ENCODE data around the gene PTTG1IP.

PTTG1IP gene

GRCh38 chr21:44895859-44896258 is 22.4 kb upstream of the PTTG1IP start:
- DNase-seq, result no peak

DNA sequence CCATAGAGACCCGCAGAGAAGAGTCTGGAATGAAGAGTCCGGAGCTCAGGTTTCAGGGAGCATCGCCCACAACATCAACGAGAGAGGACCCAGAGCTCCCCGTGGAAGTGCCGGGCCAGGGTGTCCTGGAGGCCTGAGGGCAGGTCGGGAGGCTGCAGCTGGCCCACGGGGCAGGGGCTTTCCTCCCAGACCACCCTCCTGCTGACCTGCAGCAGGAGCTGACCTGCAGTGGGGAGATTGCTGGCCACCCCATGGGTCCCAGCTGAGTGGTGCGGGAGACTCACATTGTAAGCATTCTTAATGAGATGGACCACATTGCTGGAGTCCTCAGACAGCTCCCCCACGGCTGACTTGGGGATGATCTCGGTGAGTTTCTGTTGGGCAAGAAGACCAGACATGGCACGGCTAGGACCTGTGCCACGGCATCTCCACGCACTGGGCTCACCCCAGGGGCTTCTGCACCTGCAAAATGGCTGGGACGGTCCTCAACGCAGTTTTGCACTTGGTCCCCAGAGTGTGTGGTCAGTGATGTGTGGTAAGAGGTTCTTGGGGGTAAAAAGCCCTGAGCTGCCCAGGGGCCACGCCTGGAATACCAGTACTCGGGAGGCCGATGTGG is 21.3 kb upstream of the PTTG1IP start:
- no peak for DNase-seq

- DNase-seq, result no peak
Observed at GRCh38 chr21:44893948-44894656, 20.6 kb upstream of the PTTG1IP start.

GRCh38 chr21:44893278-44893556 is 19.7 kb upstream of the PTTG1IP start:
- DNase-seq, result no peak

DNA sequence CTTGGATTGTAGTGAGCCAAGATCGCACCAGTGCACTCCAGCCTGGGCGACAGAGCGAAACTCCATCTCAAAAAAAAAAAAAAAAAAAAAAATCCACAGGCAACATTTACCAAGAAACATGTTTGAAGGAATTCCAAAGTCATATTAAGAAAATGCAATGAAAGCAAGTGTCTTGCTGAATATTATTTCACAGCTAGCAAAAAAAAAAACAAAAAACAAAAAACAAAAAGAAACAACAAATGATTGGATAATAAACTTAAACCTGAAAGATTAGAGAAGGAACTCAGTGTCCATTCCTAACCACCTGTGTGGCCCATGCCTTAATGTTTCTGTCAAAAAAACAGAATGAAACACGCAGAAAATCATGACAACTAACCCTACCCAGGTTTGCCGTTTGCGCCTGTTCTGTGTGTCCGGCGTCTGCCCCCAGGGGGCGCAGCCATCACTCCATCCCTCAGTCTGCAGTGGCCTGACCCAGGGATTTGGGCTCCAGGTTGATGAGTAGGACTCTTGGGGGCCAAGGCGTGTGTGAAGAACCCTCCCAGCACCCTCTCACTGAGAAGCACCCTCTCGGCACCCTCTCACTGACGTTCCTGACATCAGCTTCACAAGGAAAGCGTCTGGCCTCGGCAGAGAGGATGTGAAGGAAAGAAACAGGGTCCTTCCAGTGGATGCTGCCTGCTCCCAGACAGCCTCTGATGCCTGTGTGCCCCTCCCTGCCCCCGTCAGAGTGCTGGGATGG is 19.2 kb upstream of the PTTG1IP start:
- no peak for DNase-seq

DNA sequence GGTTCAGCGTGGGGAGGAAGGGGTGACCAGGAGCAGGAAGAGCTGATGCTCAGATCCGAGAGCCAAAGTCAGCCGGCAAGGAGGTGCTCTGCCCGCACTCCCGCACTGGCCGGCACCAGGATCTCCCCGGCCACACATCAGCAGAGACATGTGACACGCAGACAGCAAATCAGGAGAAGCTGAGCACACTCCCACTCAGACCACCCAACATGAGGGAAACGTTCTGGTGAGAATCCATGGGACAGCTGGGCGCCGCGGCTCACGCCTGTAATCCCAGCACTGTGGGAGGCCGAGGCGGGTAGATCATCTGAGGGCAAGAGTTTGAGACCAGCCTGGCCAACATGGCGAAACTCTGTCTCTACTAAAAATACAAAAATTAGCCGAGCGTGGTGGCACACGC is 18.6 kb upstream of the PTTG1IP start:
- no peak for DNase-seq

GRCh38 chr21:44891631-44892031 is 18.1 kb upstream of the PTTG1IP start:
- no peak for DNase-seq

DNA sequence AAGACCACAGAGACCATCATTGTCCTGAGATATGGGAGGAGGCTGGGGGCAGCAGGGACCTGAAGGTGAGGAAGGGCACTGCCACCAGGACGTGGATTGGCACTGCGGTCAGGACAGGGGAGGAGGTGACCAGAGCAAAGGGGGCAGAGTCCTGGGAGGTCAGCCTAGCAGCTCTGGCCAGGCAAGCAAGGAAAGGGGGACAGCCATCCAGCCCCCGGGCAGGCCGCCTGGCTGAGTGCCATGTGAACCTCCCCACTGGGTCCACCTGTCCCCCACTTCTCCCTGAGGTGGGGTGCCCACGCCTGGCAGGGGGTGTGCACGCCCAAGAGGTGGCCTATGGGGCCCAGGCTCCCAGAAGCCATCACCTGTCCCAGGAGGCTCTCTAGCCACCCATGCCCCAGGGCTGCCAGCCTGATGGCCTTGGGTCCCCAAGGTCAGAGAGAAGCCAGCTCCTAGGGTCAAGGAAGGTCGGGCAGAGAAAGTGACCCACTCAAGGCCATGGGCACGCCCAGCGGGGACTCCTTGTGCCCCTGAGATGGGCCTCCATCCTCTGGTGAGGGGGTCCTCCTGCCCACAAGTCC is 17.6 kb upstream of the PTTG1IP start:
- no peak for DNase-seq

DNA sequence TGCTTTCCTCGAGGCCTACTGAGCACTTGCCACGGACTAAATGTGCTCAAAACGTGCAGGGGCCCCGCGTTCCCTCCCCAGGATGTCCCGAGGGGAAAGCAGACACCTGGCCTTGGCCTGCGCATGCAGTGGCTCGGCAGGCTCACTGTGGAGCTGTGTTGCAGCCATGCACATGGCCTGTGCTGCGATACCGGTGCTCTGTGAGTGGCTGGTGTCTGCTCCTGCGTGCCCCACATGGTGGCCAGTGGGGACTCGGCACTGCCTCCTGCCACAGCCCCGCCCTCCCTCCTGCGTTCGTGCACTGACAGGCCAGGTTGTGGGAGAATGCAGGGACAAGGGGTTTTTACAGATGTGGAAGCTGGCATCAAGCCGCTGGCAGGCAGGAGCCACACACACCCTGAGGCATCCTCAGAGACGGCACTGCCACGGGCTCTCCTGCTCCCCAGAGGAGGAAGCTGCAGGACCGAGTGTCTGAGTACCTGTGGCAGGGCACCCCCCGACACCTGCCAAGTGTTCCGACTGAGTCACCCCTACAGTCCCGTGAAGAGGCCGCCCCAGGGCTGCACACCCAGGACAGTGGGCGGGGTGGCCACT is 16.9 kb upstream of the PTTG1IP start:
- no peak for DNase-seq

DNA sequence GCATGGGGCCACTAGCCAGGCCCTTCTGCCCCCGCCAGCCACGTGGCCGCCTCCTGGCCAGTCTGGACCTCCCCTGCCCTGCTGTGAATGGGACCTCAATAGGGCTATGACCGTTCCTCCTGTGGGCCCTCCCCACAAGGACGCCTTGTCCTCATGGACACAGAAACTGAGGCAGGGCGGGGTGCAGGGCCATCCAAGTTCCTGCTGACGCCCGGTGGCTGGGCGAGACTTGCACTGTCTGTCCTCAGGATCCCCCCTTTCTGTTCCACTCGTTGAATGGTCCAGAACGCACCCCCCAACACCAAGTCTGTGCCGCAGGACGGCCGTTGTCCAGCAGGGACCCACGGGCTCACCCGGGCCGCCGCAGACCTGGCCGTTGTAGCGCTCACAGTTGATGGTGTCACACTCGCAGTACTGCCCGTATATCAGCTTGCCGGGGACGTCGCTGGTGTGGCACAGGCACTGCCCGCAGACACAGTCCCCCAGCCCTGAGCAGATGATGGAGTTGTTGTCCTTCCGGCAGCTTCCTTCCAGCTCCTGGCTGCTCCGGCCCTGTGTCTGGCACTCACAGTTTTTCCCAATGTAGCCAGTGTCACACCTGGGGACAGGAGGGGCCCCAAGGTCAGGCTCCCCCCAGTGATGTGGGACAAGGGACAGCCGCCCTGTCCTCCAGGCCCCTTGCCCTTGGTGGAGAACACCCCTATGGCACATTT is 16.3 kb upstream of the PTTG1IP start:
- no peak for DNase-seq

- no peak for DNase-seq
Observed at GRCh38 chr21:44888581-44889550, 15.4 kb upstream of the PTTG1IP start.

- DNase-seq, result no peak
Observed at GRCh38 chr21:44887807-44888580, 14.5 kb upstream of the PTTG1IP start.

DNA sequence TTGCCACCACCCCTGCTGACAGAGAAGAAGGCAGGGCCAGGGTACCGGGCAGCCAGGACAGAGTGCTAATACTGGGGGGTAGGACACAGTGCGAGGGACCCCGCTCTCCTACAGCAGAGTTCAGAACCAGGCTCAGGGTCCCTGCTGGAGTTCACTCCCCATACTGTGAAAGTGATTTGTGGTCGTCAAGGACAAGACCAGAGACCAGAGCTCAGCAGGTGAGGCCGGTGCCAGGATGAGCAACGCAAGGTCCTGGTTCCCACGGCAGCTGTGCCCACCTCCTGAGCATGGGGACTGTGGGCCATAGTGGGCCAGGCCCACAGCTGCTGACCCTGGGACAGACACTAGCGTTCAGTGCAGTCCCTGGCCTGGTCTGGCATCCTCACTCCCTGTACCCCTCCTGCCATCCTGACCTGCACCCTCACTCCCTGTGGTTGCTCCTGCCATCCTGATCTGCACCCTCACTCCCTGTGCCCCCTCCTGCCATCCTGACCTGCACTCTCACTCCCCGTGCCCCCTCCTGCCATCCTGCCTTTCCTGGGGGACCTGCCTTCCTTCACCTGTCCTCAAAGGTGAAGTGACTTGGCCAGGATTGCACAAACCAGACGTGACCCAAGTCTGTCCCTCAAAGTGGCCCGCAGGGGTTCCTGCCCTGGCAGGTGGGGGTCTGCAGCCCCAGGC is 13.8 kb upstream of the PTTG1IP start:
- DNase-seq, result no peak

DNA sequence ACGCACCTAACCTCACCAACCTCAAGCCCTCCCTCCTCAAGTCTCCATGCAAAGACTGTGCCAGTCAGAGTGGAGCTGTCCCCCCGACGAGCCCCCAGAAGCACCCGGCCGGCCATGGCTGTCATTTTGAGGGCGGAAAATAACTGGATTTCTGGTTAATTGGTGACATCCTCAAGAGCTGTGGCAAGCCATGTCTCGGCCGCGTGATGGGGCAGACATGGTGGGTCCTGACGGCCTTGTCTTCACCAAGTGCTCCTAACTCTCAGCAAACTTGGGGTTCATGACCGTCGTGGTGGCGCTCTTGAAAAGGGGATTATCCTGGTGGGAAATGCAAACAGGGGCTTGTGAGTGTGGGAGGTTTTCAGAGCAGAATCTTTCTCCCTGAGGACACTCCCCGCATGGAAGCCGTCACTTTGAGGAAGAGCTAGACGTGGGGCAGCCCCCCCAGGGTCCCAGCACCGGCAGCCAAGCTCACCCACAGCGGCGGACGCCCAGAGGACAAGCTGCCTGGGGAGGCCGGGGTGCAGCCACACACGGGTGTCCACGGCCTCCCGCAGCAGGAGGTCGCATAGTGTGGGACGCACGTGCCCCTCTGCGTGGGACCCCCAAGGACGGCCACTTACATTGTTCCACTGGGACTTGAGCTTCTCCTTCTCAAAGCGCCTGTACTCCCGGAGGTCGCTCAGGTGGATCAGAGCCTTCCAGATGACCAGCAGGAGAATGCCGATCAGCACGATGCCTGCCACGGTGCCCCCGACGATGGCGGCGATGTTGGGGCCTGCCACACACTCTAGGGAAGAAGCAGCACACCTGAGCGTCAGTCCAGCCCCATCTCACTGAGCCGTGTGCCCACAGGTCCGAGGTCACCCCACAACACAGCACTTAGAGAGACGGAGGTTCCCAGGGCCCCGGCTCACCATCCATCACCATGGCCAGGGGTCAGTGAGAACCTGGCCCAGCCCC is 12.9 kb upstream of the PTTG1IP start:
- DNase-seq, result no peak

- no peak for DNase-seq
Observed at GRCh38 chr21:44885615-44886014, 12.1 kb upstream of the PTTG1IP start.

DNA sequence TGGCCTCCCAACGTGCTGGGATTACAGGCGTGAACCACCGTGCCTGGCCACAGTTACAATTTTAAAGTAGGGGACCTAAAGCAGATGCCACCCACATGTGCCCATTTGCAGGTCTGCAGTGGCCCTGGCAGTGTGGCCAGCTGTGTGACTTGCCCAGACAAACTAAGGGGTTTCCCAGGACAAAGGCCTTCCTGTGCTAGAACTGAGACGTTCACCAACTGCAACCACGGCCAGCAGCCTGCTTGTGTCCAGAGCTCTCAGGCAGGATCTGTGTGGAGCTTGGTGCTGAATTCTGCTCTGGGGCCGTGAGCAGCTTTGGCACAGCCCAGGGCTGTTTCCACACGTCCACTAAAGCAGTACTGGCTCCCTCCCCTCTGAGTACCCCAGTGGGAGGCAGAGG is 10.6 kb upstream of the PTTG1IP start:
- DNase-seq, result no peak

GRCh38 chr21:44883250-44883649 is 9.8 kb upstream of the PTTG1IP start:
- DNase-seq, result no peak

DNA sequence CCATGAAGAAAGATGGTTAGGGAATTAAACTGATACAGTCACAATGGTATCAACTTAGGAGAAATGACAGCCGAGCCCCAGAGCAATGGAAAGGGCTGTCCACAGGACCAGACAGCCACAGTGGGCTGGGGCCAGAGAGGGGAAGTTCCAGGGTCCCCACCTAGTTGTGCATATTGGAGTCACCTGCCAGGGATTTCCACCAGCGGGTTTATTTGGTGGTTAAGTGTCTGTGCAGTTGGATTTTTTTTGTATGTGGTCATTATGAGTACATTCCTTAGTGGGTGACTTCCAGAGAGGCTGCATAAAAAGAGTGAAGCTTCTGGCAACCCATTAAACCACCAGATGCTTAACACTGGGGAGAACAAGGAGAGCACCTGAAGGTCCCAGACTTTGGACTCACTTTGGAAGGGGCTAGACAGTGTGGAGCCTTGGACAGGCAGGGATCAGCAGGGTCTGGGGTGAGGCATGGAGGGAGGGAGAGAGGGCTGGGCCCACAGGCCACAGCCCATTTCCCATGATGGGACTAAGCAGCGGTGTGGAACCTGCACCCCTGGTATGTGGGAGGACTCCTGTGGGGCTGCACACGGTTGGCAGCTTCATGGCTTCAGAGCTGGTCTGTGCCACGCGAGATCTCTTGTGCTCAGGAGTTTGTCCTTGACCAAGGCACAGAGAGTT is 7.8 kb upstream of the PTTG1IP start:
- DNase-seq, result peak; percentile 76

Measured in fibroblast of skin of abdomen (primary cell).